ENCODE data around the gene UBAP1. TPM values are rescaled to one million over a fixed set of nuclear protein-coding genes. Genes with fewer than 3 reads are reported as not detected.

The UBAP1 gene
- total and polyA plus RNA-seq, 2 of the 4 experiments (the other 2 are of a cell fraction), result 30.6 to 37.0 TPM

GRCh38 chr9:34291023-34291422 is 112.2 kb downstream of the UBAP1 start:
- no TSS peak for BruUV-seq (replicated peaks)
- WGBS, 2 experiments (ENCODE audit: extremely low coverage in 2 of 2, insufficient read length in 1 of 2), result 100% methylated on average over 1 of the region's 2 CpGs; no CpG with 5 or more reads in 1 of the 2 experiments
- no peaks in the 10 kb centered on the region for H3K9me1 ChIP-seq (ENCODE audit: insufficient read depth, low read length)
- H3K18ac ChIP-seq (ENCODE audit: low read depth, low read length), result no peak overlapping the region
- ChIA-PET POLR2A (ENCODE audit: unreplicated experiment) (no interaction called here), CTCF (no interaction called here)
- H2BK15ac ChIP-seq (ENCODE audit: low read depth, low read length), result no peak overlapping the region
- H3K14ac ChIP-seq (replicated peaks; ENCODE audit: low read depth, low read length), result no peak overlapping the region
- no peak overlapping the region for H3K4me3 ChIP-seq (ENCODE audit: insufficient read depth, low read depth, low read length)
- H3K79me1 ChIP-seq (ENCODE audit: low read depth in 1 of 2, low read length in 2 of 2), result no peaks in the 10 kb centered on the region; a peak in 1 of 4 replicates
- no peaks in the 10 kb centered on the region for H3K9me3 ChIP-seq (ENCODE audit: control insufficient read depth, insufficient read depth, low read length)
- H3K23ac ChIP-seq (ENCODE audit: low read depth, low read length), result no peak overlapping the region
- no peak overlapping the region for H3K4ac ChIP-seq (ENCODE audit: low read depth, low read length)
- no peak overlapping the region for H3K27ac ChIP-seq (ENCODE audit: insufficient read depth, low read length)
- H3K4me2 ChIP-seq (ENCODE audit: low read depth, low read length), result no peak overlapping the region
- intact Hi-C loops (cut with micrococcal nuclease) (no loop called here), dilution Hi-C loops (cut with HindIII; ENCODE audit: low sequenced_read_pairs, unreplicated experiment) (no loop called here), in situ Hi-C loops (cut with MboI; ENCODE audit: low sequenced_read_pairs) (no loop called here)
- no peak overlapping the region for H3K56ac ChIP-seq (ENCODE audit: extremely low read depth, insufficient read depth, low read length)
- no peak overlapping the region for H3K9ac ChIP-seq (ENCODE audit: low read depth, low read length)
- H3K4me1 ChIP-seq (ENCODE audit: control insufficient read depth, insufficient read depth, low read length), result no peaks in the 10 kb centered on the region
- H3K36me3 ChIP-seq (ENCODE audit: control insufficient read depth, insufficient read depth, low read length), result no peaks in the 10 kb centered on the region
- H2AFZ ChIP-seq (replicated peaks; ENCODE audit: low read length, poor library complexity), result no peak overlapping the region
- DNase-seq, result no peak
- H2BK20ac ChIP-seq (ENCODE audit: low read depth, low read length), result no peak overlapping the region
- no peak overlapping the region for H2AK9ac ChIP-seq (replicated peaks; ENCODE audit: low read depth, low read length, poor library complexity)
- H2BK5ac ChIP-seq (ENCODE audit: low read depth, low read length, poor library complexity, severe bottlenecking), result no peak overlapping the region
- no peak overlapping the region for H2BK120ac ChIP-seq (ENCODE audit: low read depth, low read length)
- H4K20me1 ChIP-seq (ENCODE audit: insufficient read depth, low read length), result no peaks in the 10 kb centered on the region
- ATAC-seq (ENCODE audit: low read depth), result no peak
- no peak overlapping the region for H2AK5ac ChIP-seq (ENCODE audit: low read depth, low read length)
- no peak overlapping the region for H4K5ac ChIP-seq (ENCODE audit: low read depth, low read length)
- H4K91ac ChIP-seq (ENCODE audit: insufficient read depth, low read depth, low read length), result no peak overlapping the region
- H3K27me3 ChIP-seq (ENCODE audit: control insufficient read depth, insufficient read depth, low read length), result no peaks in the 10 kb centered on the region
- no peak overlapping the region for H4K8ac ChIP-seq (ENCODE audit: low read depth in 2 of 2, low read length in 2 of 2)
- no peak for TF ChIP-seq RCOR1 (IDR thresholded peaks at IDR 0.05; ENCODE audit: insufficient replicate concordance, low read length)
- no peak for TF ChIP-seq CTCF (conservative IDR thresholded peaks at IDR 0.05; ENCODE audit: low read depth, low read length)
- no peak for TF ChIP-seq FOS (IDR thresholded peaks at IDR 0.05; ENCODE audit: low read depth, low read length)
- TF ChIP-seq CHD1 (IDR thresholded peaks at IDR 0.05; ENCODE audit: low read depth, low read length), result no peak
- TF ChIP-seq BHLHE40 (IDR thresholded peaks at IDR 0.05; ENCODE audit: low read depth, low read length), result no peak
- TF ChIP-seq CEBPB (IDR thresholded peaks at IDR 0.05; ENCODE audit: low read depth, low read length), result no peak
- TF ChIP-seq USF2 (IDR thresholded peaks at IDR 0.05; ENCODE audit: low read depth, low read length), result no peak
- no peak for TF ChIP-seq RFX5 (IDR thresholded peaks at IDR 0.05; ENCODE audit: low read depth, low read length)
- no peak for TF ChIP-seq MXI1 (IDR thresholded peaks at IDR 0.05; ENCODE audit: borderline replicate concordance, low read depth, low read length)
- no peak for TF ChIP-seq POLR2A (IDR thresholded peaks at IDR 0.05; ENCODE audit: low read depth, low read length)
- no peak for TF ChIP-seq NFE2L2 (IDR thresholded peaks at IDR 0.05; ENCODE audit: low read depth, low read length)
- no peak for TF ChIP-seq MAZ (IDR thresholded peaks at IDR 0.05; ENCODE audit: borderline replicate concordance, low read depth, low read length)
- TF ChIP-seq MAFK (IDR thresholded peaks at IDR 0.05; ENCODE audit: low read depth, low read length), result no peak
- no peak for TF ChIP-seq ELK1 (IDR thresholded peaks at IDR 0.05; ENCODE audit: borderline replicate concordance, low read depth, low read length)
- TF ChIP-seq SMC3 (IDR thresholded peaks at IDR 0.05; ENCODE audit: low read depth, low read length), result no peak
- no peak for TF ChIP-seq RAD21 (IDR thresholded peaks at IDR 0.05; ENCODE audit: low read length)

All from IMR-90 (cell line).